A549 (cell line): ENCODE data around the gene MVD. TPM values are rescaled to one million over a fixed set of nuclear protein-coding genes. Genes with fewer than 3 reads are reported as not detected.

ENCODE experiments used
- ATAC-seq, 2 experiments: fragments of 200-7000 bp in 1 of 2; fragments of >200 bp in 1 of 2; cut with Nextera tagmentation in 1 of 2; cut with Tn5 transposase in 1 of 2; 3 replicates each; pipeline versions ENCODE4 v1.8.0 to v1.9.1; 2018 to 2020; ENCODE audit warnings: mild to moderate bottlenecking in 1 of 2, moderate library complexity in 1 of 2
- CTCF ChIA-PET: fragments of 300-600 bp; sonication (Branson Sonifier 250); formaldehyde crosslinking; extraction: SDS; loops from one replicate; lab custom pipeline; 2021; ENCODE audit warnings: antibody characterized with exemption, inconsistent platforms; lab: Yijun Ruan, JAX
- POLR2A ChIA-PET: fragments of 350-600 bp; formaldehyde crosslinking; extraction: SDS; loops from one replicate; lab custom pipeline; 2021; ENCODE audit warnings: antibody characterized with exemption, inconsistent platforms; lab: Yijun Ruan, JAX
- DNase-seq, 2 experiments: peaks; one replicate each; pipeline versions ENCODE4 v3.0.0 to v3.0.0-alpha.2; 2011 to 2016; ENCODE audit warnings: low read depth in 1 of 2, low spot score in 1 of 2
- FAIRE-seq: peaks from 2 replicates; lab custom pipeline; 2011; peaks lifted over from hg19 to GRCh38; lab: Jason Lieb, UNC
- H3K27ac ChIP-seq, 2 experiments: fragments of >200 bp; sonication (Bioruptor Twin); formaldehyde crosslinking; 3 replicates each; pipeline ENCODE4 v1.5.1; 2016 to 2017
- H3K4me1 ChIP-seq: fragments of >200 bp; sonication (Bioruptor Twin); formaldehyde crosslinking; 3 replicates; pipeline ENCODE4 v1.6.1; 2016
- H3K4me2 ChIP-seq: fragments of >200 bp; sonication (Bioruptor Twin); formaldehyde crosslinking; 3 replicates; pipeline ENCODE4 v1.6.1; 2016
- H3K4me3 ChIP-seq: fragments of >200 bp; sonication (Bioruptor Twin); formaldehyde crosslinking; 3 replicates; pipeline ENCODE4 v1.5.1; 2016
- H3K9me3 ChIP-seq: fragments of >200 bp; sonication (Bioruptor Twin); formaldehyde crosslinking; 3 replicates; pipeline ENCODE4 v1.6.1; 2016
- CBX8 ChIP-seq: fragments of 200-600 bp; sonication (generic); IDR thresholded peaks from 2 replicates; pipeline ENCODE4 v1.6.1; 2016
- CEBPB ChIP-seq, 2 experiments: fragments of >200 bp in 1 of 2; sonication (Bioruptor Twin) in 1 of 2; formaldehyde crosslinking in 1 of 2; IDR thresholded peaks; 2 replicates each; pipeline ENCODE4 v1.6.1; 2012 to 2016
- CHD4 ChIP-seq: fragments of 200-600 bp; sonication (generic); IDR thresholded peaks from 2 replicates; pipeline ENCODE4 v1.6.1; 2016; ENCODE audit warnings: antibody characterized with exemption, mild to moderate bottlenecking, borderline replicate concordance
- CTCF ChIP-seq: fragments of >200 bp; sonication (Bioruptor Twin); formaldehyde crosslinking; IDR thresholded peaks from 3 replicates; pipeline ENCODE4 v1.5.1; 2016
- EP300 ChIP-seq, 2 experiments: fragments of >200 bp; sonication (Bioruptor Twin); formaldehyde crosslinking; IDR thresholded peaks; 2 replicates in 1 of 2; 3 replicates in 1 of 2; pipeline ENCODE4 v1.6.1; 2016 to 2017
- ESRRA ChIP-seq: fragments of 150-350 bp; IDR thresholded peaks from 2 replicates; pipeline ENCODE4 v1.6.1; 2014; ENCODE audit warnings: mild to moderate bottlenecking, low read length, borderline replicate concordance
- FOSB ChIP-seq: fragments of 250-450 bp; sonication (Bioruptor Pico); IDR thresholded peaks from 2 replicates; pipeline ENCODE4 v1.5.0; 2020; ENCODE audit warnings: mild to moderate bottlenecking, moderate library complexity
- FOXS1 ChIP-seq: fragments of 250-450 bp; sonication (Bioruptor Pico); IDR thresholded peaks from 2 replicates; pipeline ENCODE4 v1.5.0; 2020; ENCODE audit warnings: mild to moderate bottlenecking, moderate library complexity
- GATA3 ChIP-seq: IDR thresholded peaks from 2 replicates; pipeline ENCODE4 v1.6.1; 2012; ENCODE audit warnings: borderline replicate concordance
- HEYL ChIP-seq: fragments of 250-450 bp; sonication (Bioruptor Pico); IDR thresholded peaks from 2 replicates; pipeline ENCODE4 v1.8.0; 2021; ENCODE audit warnings: mild to moderate bottlenecking, moderate library complexity
- HOXA7 ChIP-seq: fragments of 250-450 bp; sonication (Bioruptor Pico); IDR thresholded peaks from 2 replicates; pipeline ENCODE4 v1.5.0; 2020; ENCODE audit warnings: mild to moderate bottlenecking, moderate library complexity
- HOXB13 ChIP-seq: fragments of 250-450 bp; sonication (Bioruptor Pico); IDR thresholded peaks from 2 replicates; pipeline ENCODE4 v1.5.0; 2020; ENCODE audit warnings: low read depth, mild to moderate bottlenecking, moderate library complexity
- HOXB5 ChIP-seq: fragments of 250-450 bp; sonication (Bioruptor Pico); IDR thresholded peaks from 2 replicates; pipeline ENCODE4 v1.5.0; 2020; ENCODE audit warnings: mild to moderate bottlenecking, moderate library complexity
- JUNB ChIP-seq: fragments of >200 bp; sonication (Bioruptor Twin); formaldehyde crosslinking; IDR thresholded peaks from 2 replicates; pipeline ENCODE4 v1.6.1; 2016
- KDM5A ChIP-seq: fragments of 200-600 bp; sonication (generic); IDR thresholded peaks from 2 replicates; pipeline ENCODE4 v1.6.1; 2016; ENCODE audit warnings: antibody characterized with exemption, mild to moderate bottlenecking
- MAFK ChIP-seq: fragments of 450-650 bp; IDR thresholded peaks from 2 replicates; pipeline ENCODE4 v1.6.1; 2014; ENCODE audit not compliant: partially characterized antibody
- NFE2L2 ChIP-seq: fragments of 150-350 bp; conservative IDR thresholded peaks from 2 replicates; pipeline ENCODE4 v1.6.1; 2014; ENCODE audit warnings: low read length
- NR3C1 ChIP-seq: fragments of >200 bp; sonication (Bioruptor Twin); formaldehyde crosslinking; IDR thresholded peaks from 3 replicates; pipeline ENCODE4 v1.6.1; 2017
- POLR2A ChIP-seq: IDR thresholded peaks from 2 replicates; pipeline ENCODE4 v1.6.1; 2012; ENCODE audit warnings: mild to moderate bottlenecking, low read length
- RAD21 ChIP-seq, 2 experiments: fragments of >200 bp in 1 of 2; sonication (Bioruptor Twin) in 1 of 2; formaldehyde crosslinking in 1 of 2; IDR thresholded peaks in 1 of 2; conservative IDR thresholded peaks in 1 of 2; 2 replicates in 1 of 2; 3 replicates in 1 of 2; pipeline ENCODE4 v1.6.1; 2012 to 2018; ENCODE audit warnings: inconsistent platforms in 1 of 2
- RCOR1 ChIP-seq: fragments of 150-350 bp; IDR thresholded peaks from 2 replicates; pipeline ENCODE4 v1.6.1; 2014; ENCODE audit warnings: antibody characterized with exemption, low read length, low read depth
- RFX5 ChIP-seq: fragments of 450-650 bp; IDR thresholded peaks from 2 replicates; pipeline ENCODE4 v1.7.1; 2014; ENCODE audit warnings: antibody characterized with exemption, mild to moderate bottlenecking, moderate library complexity
- RNF2 ChIP-seq: fragments of 200-600 bp; sonication (generic); IDR thresholded peaks from 2 replicates; pipeline ENCODE4 v1.6.1; 2016; ENCODE audit warnings: low read depth, mild to moderate bottlenecking, antibody characterized with exemption, moderate library complexity, borderline replicate concordance
- SMC3 ChIP-seq: fragments of >200 bp; sonication (Bioruptor Twin); formaldehyde crosslinking; IDR thresholded peaks from 3 replicates; pipeline ENCODE4 v1.6.1; 2018; ENCODE audit warnings: inconsistent platforms
- SREBF2 ChIP-seq: fragments of 450-650 bp; IDR thresholded peaks from 2 replicates; pipeline ENCODE4 v1.6.1; 2014; ENCODE audit warnings: mild to moderate bottlenecking, moderate library complexity
- TFCP2L1 ChIP-seq: fragments of 250-450 bp; sonication (Bioruptor Pico); IDR thresholded peaks from 2 replicates; pipeline ENCODE4 v1.5.0; 2021; ENCODE audit warnings: mild to moderate bottlenecking
- TP53 ChIP-seq: fragments of 250-450 bp; sonication (Bioruptor Pico); IDR thresholded peaks from 2 replicates; pipeline ENCODE4 v1.5.0; 2021; ENCODE audit warnings: mild to moderate bottlenecking, moderate library complexity
- ZNF302 ChIP-seq: fragments of 250-450 bp; sonication (Bioruptor Pico); IDR thresholded peaks from 2 replicates; pipeline ENCODE4 v1.9.0; 2021; ENCODE audit warnings: inconsistent platforms, mild to moderate bottlenecking, moderate library complexity
- WGBS: methylation state at CpG from one replicate; pipeline ENCODE4 v1.1.6; 2017; ENCODE audit errors: missing lambda C conversion rate; 5-methylcytosine and 5-hydroxymethylcytosine counted together
- polyA plus RNA-seq, 4 experiments: library from polyadenylated mRNA; depleted of rRNA in 3 of 4; stranded (reverse); fragments of >200 nt; fragmentation: RNase III in 1 of 4; extraction: RNeasy Plus Mini Kit Qiagen cat#74134 plus additional on column Dnase treatment in 1 of 4; gene quantifications; 2 replicates in 3 of 4; 3 replicates in 1 of 4; pipeline ENCODE4 v1.2.3, GENCODE V29; 2011 to 2017
- TF ChIP-seq, protein P1 (sequence below): IDR thresholded peaks from 2 replicates; pipeline ENCODE4 v1.6.1; 2012; ENCODE audit warnings: low read depth, borderline replicate concordance
- TF ChIP-seq, protein P2 (sequence below): fragments of >200 bp; sonication (Bioruptor Twin); formaldehyde crosslinking; IDR thresholded peaks from 3 replicates; pipeline ENCODE4 v1.6.1; 2016
- TF ChIP-seq, protein P3 (sequence below): fragments of 250-450 bp; sonication (Bioruptor Pico); IDR thresholded peaks from 2 replicates; pipeline ENCODE4 v1.5.0; 2020; ENCODE audit warnings: low read depth, mild to moderate bottlenecking, moderate library complexity

Gene MVD
- polyA plus RNA-seq, 2 of the 4 experiments (the other 2 are of a cell fraction), result 5.8 to 43.1 TPM

- Histone ChIP-seq H3K9me3 (no peaks in the 10 kb centered on the region), H3K4me2 (no peak overlapping the region), H3K4me3 (no peak overlapping the region), H3K27ac (no peak overlapping the region), H3K4me1 (no peaks in the 10 kb centered on the region)
- no peak for FAIRE-seq
- ChIA-PET POLR2A (no interaction called here), CTCF (interaction anchor here (0.9 to 2.4 kb wide), 10 partner anchors 9 to 143 kb away, joined by 3 to 8 read pairs (median 4); partner anchors contain the start of genes CTU2 and RNF166)
- WGBS, result 59% methylated on average over 11 of the region's 11 CpGs
- peak in 1 of 2 experiments; percentile 90; a peak in 4 of 6 replicates for ATAC-seq
- peak; percentile 42 to 47 for DNase-seq
- TF ChIP-seq TP53 (no peak), GATA3 (no peak), NR3C1 (no peak), FOXS1 (CRISPR knock-in tag) (no peak), HEYL (CRISPR knock-in tag) (no peak), CTCF (peak; percentile 18; the same call in 1 of the 3 replicates), JUNB (no peak), FOSB (CRISPR knock-in tag) (no peak), POLR2A (no peak), ZNF302 (CRISPR knock-in tag) (no peak), RAD21 (conservative IDR thresholded peaks at IDR 0.05 in 1 of 2, IDR thresholded peaks at IDR 0.05 in 1 of 2) (peak in 1 of 2 experiments; percentile 50; a peak in 2 of 5 replicates), HOXB5 (CRISPR knock-in tag) (no peak), RNF2 (no peak), RFX5 (no peak), CBX8 (no peak), CEBPB (IDR thresholded peaks at IDR 0.05) (no peak), EP300 (IDR thresholded peaks at IDR 0.05) (no peak)
- TF ChIP-seq, protein P1, sequence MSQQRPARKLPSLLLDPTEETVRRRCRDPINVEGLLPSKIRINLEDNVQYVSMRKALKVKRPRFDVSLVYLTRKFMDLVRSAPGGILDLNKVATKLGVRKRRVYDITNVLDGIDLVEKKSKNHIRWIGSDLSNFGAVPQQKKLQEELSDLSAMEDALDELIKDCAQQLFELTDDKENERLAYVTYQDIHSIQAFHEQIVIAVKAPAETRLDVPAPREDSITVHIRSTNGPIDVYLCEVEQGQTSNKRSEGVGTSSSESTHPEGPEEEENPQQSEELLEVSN, result no peak
Observed at GRCh38 chr16:88672776-88673175, 9.9 kb upstream of the MVD start.

DNA sequence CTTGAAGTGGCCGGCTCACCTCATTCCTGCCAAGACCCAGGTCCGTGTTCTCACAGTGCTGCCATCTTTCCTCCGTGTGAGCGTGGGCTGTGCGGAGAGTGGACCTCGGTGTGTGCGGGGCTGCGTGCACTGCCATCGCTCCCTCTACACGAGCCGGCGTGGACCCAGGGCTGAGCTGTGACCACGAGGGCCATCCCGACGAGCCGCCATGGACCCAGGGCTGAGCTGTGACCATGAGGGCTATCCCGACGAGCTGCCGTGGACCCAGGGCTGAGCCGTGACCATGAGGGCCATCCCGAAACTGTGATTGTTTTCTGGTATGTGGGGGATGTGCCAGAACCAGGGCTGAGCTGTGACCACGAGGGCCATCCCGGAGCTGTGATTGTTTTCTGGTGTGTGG is 8.9 kb upstream of the MVD start:
- Histone ChIP-seq H3K4me2 (no peak overlapping the region), H3K9me3 (no peaks in the 10 kb centered on the region), H3K4me3 (no peak overlapping the region), H3K27ac (no peak overlapping the region), H3K4me1 (no peaks in the 10 kb centered on the region)
- DNase-seq (no peak), ATAC-seq (no peak), FAIRE-seq (no peak)
- TF ChIP-seq NFE2L2, result no peak
- TF ChIP-seq SMC3, result no peak
- TF ChIP-seq KDM5A, result no peak
- no peak for TF ChIP-seq EP300 (IDR thresholded peaks at IDR 0.05)
- TF ChIP-seq, protein P2, sequence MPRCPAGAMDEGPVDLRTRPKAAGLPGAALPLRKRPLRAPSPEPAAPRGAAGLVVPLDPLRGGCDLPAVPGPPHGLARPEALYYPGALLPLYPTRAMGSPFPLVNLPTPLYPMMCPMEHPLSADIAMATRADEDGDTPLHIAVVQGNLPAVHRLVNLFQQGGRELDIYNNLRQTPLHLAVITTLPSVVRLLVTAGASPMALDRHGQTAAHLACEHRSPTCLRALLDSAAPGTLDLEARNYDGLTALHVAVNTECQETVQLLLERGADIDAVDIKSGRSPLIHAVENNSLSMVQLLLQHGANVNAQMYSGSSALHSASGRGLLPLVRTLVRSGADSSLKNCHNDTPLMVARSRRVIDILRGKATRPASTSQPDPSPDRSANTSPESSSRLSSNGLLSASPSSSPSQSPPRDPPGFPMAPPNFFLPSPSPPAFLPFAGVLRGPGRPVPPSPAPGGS, result no peak
- TF ChIP-seq MAFK, result no peak
- no peak for TF ChIP-seq HEYL (CRISPR knock-in tag)
- no peak for TF ChIP-seq TP53
- CTCF ChIA-PET, result interaction anchor here (0.6 to 2.4 kb wide), 9 partner anchors 9 to 144 kb away, joined by 3 to 9 read pairs (median 4); partner anchors contain the start of gene IL17C
- WGBS, result 84% methylated on average over 21 of the region's 23 CpGs
- POLR2A ChIA-PET, result no interaction called here

- FAIRE-seq (no peak), DNase-seq (no peak), ATAC-seq (no peak)
- Histone ChIP-seq H3K4me3 (no peak overlapping the region), H3K4me2 (no peak overlapping the region), H3K9me3 (no peaks in the 10 kb centered on the region), H3K4me1 (no peaks in the 10 kb centered on the region), H3K27ac (no peak overlapping the region)
- ChIA-PET POLR2A (no interaction called here), CTCF (interaction anchor here (0.6 to 2.4 kb wide), 7 partner anchors 10 to 785 kb away, joined by 3 to 9 read pairs (median 4); partner anchors contain the start of gene SNAI3)
- TF ChIP-seq TFCP2L1 (no peak), HOXA7 (CRISPR knock-in tag) (no peak), CHD4 (no peak), POLR2A (no peak), ESRRA (no peak), NFE2L2 (no peak), HOXB13 (CRISPR knock-in tag) (no peak), RCOR1 (no peak), SREBF2 (no peak), NR3C1 (no peak)
- TF ChIP-seq, protein P3, sequence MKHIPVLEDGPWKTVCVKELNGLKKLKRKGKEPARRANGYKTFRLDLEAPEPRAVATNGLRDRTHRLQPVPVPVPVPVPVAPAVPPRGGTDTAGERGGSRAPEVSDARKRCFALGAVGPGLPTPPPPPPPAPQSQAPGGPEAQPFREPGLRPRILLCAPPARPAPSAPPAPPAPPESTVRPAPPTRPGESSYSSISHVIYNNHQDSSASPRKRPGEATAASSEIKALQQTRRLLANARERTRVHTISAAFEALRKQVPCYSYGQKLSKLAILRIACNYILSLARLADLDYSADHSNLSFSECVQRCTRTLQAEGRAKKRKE (CRISPR knock-in tag), result no peak
- WGBS, result 91% methylated on average over 10 of the region's 10 CpGs
Observed at GRCh38 chr16:88669980-88670379, 7.1 kb upstream of the MVD start.
